ENCODE data around the gene CEP135. TPM values are rescaled to one million over a fixed set of nuclear protein-coding genes. Genes with fewer than 3 reads are reported as not detected.

CEP135 gene
- total and polyA plus RNA-seq, 4 donors: 1.1 to 13.5 (median 7.2) TPM

DNA sequence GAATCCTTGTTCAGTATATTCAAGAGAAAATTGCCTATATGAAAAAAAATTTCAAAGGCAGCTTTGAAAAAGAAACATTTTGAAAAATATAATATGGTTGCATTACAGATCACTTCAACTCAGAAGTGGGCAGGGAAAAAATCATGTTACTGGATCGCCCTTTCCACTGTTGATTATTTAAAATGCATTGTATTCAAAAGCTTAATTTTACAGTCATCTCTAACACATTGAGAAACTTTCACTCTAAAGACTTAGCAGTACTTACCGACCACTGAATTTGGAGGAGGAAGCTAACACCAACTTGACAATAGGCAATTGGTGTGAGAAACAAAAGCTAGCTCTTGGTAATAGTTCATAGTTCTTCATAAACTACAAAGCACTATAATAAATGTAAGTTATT, 101.9 kb downstream of the CEP135 start:
- Histone ChIP-seq H3K27me3 (ENCODE audit: control insufficient read depth in 1 of 2, insufficient read depth in 2 of 2, low read length in 1 of 2) (no peaks in the 10 kb centered on the region), H3K4me3 (ENCODE audit: low read length in 2 of 2) (no peak overlapping the region)

GRCh38 chr4:56051029-56051709, 102.4 kb downstream of the CEP135 start:
- no peak overlapping the region for H3K27ac ChIP-seq (ENCODE audit: low read depth in 1 of 2, low read length in 2 of 2)
- H3K4me1 ChIP-seq (ENCODE audit: control insufficient read depth in 1 of 2, insufficient read depth in 2 of 2, low read length in 2 of 2): no peaks in the 10 kb centered on the region
- intact Hi-C loops (cut with DNase I): no loop called here
- H3K4me3 ChIP-seq (ENCODE audit: low read length in 2 of 2): no peak overlapping the region
- H3K9me3 ChIP-seq (ENCODE audit: control insufficient read depth, low read length): no peaks in the 10 kb centered on the region
- 86 to 87% methylated on average over 7 of the region's 7 CpGs for WGBS, 2 donors
- DNase-seq (no peak), ATAC-seq (ENCODE audit: low FRiP score) (no peak)
- no peaks in the 10 kb centered on the region for H3K27me3 ChIP-seq (ENCODE audit: control insufficient read depth in 1 of 2, insufficient read depth in 2 of 2, low read length in 1 of 2)
- no peaks in the 10 kb centered on the region for H3K36me3 ChIP-seq (ENCODE audit: control insufficient read depth in 1 of 2, insufficient read depth in 2 of 2, low read length in 1 of 2)

More for the DNA sequence above, 101.9 kb downstream of the CEP135 start:
- intact Hi-C loops (cut with DNase I): no loop called here
- 75 to 77% methylated on average over 2 of the region's 2 CpGs for WGBS, 2 donors
- Histone ChIP-seq H3K4me1 (ENCODE audit: control insufficient read depth in 1 of 2, insufficient read depth in 2 of 2, low read length in 2 of 2) (no peaks in the 10 kb centered on the region), H3K36me3 (ENCODE audit: control insufficient read depth in 1 of 2, insufficient read depth in 2 of 2, low read length in 1 of 2) (no peaks in the 10 kb centered on the region), H3K27ac (ENCODE audit: low read depth in 1 of 2, low read length in 2 of 2) (no peak overlapping the region), H3K9me3 (ENCODE audit: control insufficient read depth, low read length) (no peaks in the 10 kb centered on the region)
- ATAC-seq (ENCODE audit: low FRiP score) (no peak), DNase-seq (no peak)

DNA sequence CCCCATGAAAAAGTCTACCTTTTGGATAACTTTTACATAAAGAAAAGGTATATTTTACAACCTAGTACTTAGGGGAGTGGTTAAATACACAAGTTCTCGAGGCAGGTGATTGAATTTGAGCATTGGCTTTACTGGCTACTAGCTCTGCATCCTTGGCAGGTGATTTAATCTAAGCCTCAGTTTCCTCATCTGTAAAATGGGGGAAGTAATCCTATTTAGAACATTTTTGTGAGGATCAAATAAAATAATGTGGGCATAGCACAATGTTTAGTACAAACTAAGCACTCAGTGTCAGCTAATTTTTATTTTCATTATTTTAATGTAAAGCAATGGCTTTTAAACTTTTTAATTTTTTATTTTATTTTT, 102.9 kb downstream of the CEP135 start:
- no peak overlapping the region for H3K4me3 ChIP-seq (ENCODE audit: low read length in 2 of 2)
- no peak for DNase-seq
- H3K9me3 ChIP-seq (ENCODE audit: control insufficient read depth, low read length): no peaks in the 10 kb centered on the region
- intact Hi-C loops (cut with DNase I): no loop called here
- H3K36me3 ChIP-seq (ENCODE audit: control insufficient read depth in 1 of 2, insufficient read depth in 2 of 2, low read length in 1 of 2): no peaks in the 10 kb centered on the region
- H3K27ac ChIP-seq (ENCODE audit: low read depth in 1 of 2, low read length in 2 of 2): no peak overlapping the region
- H3K27me3 ChIP-seq (ENCODE audit: control insufficient read depth in 1 of 2, insufficient read depth in 2 of 2, low read length in 1 of 2): no peaks in the 10 kb centered on the region
- no peak for ATAC-seq (ENCODE audit: low FRiP score)
- no peaks in the 10 kb centered on the region for H3K4me1 ChIP-seq (ENCODE audit: control insufficient read depth in 1 of 2, insufficient read depth in 2 of 2, low read length in 2 of 2)
- WGBS, 2 donors: 96 to 97% methylated on average over 1 of the region's 1 CpG

DNA sequence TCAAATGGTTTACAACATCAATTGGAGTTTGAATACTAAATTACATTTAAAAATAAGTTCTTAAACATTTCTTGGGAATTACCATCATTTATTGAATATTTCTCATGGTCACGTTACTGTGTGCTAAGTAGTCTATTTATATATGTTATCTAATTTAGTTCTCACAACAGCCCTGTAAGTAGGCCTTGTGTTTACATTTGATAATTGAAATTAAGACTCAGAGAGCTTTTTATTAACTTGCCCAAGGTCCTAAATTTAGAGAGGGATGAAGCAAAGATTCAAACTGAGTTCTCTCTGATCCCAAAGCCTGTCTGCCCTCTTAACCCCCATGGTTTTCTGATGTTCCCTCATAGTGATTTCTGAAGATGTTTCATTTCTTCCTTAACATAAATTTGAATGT, 103.7 kb downstream of the CEP135 start:
- H3K36me3 ChIP-seq (ENCODE audit: control insufficient read depth in 1 of 2, insufficient read depth in 2 of 2, low read length in 1 of 2): no peaks in the 10 kb centered on the region

GRCh38 chr4:56052966-56053365, 104.2 kb downstream of the CEP135 start:
- no peak for DNase-seq
- Histone ChIP-seq H3K4me3 (ENCODE audit: low read length in 2 of 2) (no peak overlapping the region), H3K27ac (ENCODE audit: low read depth in 1 of 2, low read length in 2 of 2) (no peak overlapping the region), H3K9me3 (ENCODE audit: control insufficient read depth, low read length) (no peaks in the 10 kb centered on the region), H3K36me3 (ENCODE audit: control insufficient read depth in 1 of 2, insufficient read depth in 2 of 2, low read length in 1 of 2) (no peaks in the 10 kb centered on the region), H3K4me1 (ENCODE audit: control insufficient read depth in 1 of 2, insufficient read depth in 2 of 2, low read length in 2 of 2) (no peaks in the 10 kb centered on the region), H3K27me3 (ENCODE audit: control insufficient read depth in 1 of 2, insufficient read depth in 2 of 2, low read length in 1 of 2) (no peaks in the 10 kb centered on the region)
- 89 to 95% methylated on average over 5 of the region's 5 CpGs for WGBS, 2 donors
- ATAC-seq (ENCODE audit: low FRiP score): no peak
- intact Hi-C loops (cut with DNase I): no loop called here

More for the DNA sequence above, 103.7 kb downstream of the CEP135 start:
- H3K27me3 ChIP-seq (ENCODE audit: control insufficient read depth in 1 of 2, insufficient read depth in 2 of 2, low read length in 1 of 2): no peaks in the 10 kb centered on the region
- no peaks in the 10 kb centered on the region for H3K9me3 ChIP-seq (ENCODE audit: control insufficient read depth, low read length)
- WGBS, 2 donors: 90 to 92% methylated on average over 1 of the region's 1 CpG
- no peak overlapping the region for H3K4me3 ChIP-seq (ENCODE audit: low read length in 2 of 2)
- no peaks in the 10 kb centered on the region for H3K4me1 ChIP-seq (ENCODE audit: control insufficient read depth in 1 of 2, insufficient read depth in 2 of 2, low read length in 2 of 2)
- no peak for ATAC-seq (ENCODE audit: low FRiP score)
- intact Hi-C loops (cut with DNase I): no loop called here
- DNase-seq: no peak
- no peak overlapping the region for H3K27ac ChIP-seq (ENCODE audit: low read depth in 1 of 2, low read length in 2 of 2)

DNA sequence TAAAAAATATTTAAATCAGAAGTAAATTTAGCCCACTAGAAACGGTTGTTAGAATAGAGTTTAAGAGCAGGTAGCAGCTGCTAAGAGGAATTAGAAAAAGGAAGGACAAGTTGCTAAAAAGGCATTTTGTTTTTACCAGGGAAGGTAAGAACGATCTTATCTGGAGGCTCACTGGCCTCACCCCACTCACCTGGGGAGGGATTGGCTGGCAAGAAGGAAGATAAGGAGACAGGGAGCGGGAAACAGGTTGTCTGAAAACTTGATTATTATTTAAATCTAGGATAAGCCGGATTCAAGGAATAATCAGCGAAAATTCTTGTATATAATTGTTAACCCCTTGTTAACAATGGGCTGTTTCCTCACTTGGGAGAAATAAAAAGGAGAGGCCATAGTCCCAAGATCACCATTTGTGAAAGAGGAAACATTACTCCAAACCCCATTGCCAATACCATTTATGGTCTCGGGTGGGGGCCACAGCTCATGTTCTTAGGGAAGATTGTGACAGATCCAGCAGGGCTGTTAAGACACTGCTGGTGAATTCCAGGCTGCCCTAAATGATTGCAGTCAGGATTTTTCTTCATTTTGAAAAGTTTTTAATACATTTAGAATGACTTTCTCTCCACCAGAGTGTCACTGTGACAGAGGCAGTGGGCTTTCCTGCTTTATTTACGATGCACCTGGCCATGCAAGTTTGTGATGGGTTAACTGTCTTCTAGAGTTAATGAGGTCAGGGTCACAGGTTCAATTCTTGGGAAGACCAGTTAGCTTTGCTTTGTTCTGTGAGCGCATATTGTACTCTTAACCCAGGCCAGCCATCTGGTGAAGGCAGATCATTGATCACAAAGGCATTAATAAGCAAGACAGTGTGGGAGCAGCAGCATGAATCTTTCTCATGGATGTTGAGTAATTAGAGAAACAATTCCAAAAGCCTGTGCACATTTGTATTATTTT, 106.6 kb downstream of the CEP135 start:
- intact Hi-C loops (cut with DNase I): no loop called here
- Histone ChIP-seq H3K4me1 (ENCODE audit: control insufficient read depth in 1 of 2, insufficient read depth in 2 of 2, low read length in 2 of 2) (no peaks in the 10 kb centered on the region), H3K27me3 (ENCODE audit: control insufficient read depth in 1 of 2, insufficient read depth in 2 of 2, low read length in 1 of 2) (no peaks in the 10 kb centered on the region), H3K36me3 (ENCODE audit: control insufficient read depth in 1 of 2, insufficient read depth in 2 of 2, low read length in 1 of 2) (no peaks in the 10 kb centered on the region), H3K27ac (ENCODE audit: low read depth in 1 of 2, low read length in 2 of 2) (no peak overlapping the region), H3K9me3 (ENCODE audit: control insufficient read depth, low read length) (no peaks in the 10 kb centered on the region), H3K4me3 (ENCODE audit: low read length in 2 of 2) (no peak overlapping the region)
- ATAC-seq (ENCODE audit: low FRiP score) (no peak), DNase-seq (no peak)
- WGBS, 2 donors: 75 to 81% methylated on average over 8 of the region's 8 CpGs

DNA sequence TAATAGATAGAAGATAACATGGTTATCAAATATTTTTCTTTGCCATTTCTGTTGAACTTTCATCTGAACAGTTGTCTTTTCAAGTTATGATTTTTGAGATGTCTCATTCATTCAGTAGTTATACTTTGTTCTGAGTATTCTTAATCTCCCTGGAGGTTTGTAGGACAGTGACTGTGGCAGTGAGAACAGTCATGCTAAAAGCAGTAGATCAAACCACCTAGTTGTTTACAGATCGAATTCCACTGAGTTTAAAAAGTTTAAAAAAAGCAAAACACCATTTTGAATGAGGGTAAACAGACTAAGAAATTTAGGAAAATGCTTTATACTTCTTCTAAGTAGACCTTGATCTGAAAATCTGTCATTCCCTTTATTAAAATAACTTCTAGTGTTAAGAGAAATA, 107.2 kb downstream of the CEP135 start:
- no peaks in the 10 kb centered on the region for H3K9me3 ChIP-seq (ENCODE audit: control insufficient read depth, low read length)
- H3K36me3 ChIP-seq (ENCODE audit: control insufficient read depth in 1 of 2, insufficient read depth in 2 of 2, low read length in 1 of 2): no peaks in the 10 kb centered on the region
- no peak for DNase-seq
- H3K4me3 ChIP-seq (ENCODE audit: low read length in 2 of 2): no peak overlapping the region
- no peaks in the 10 kb centered on the region for H3K4me1 ChIP-seq (ENCODE audit: control insufficient read depth in 1 of 2, insufficient read depth in 2 of 2, low read length in 2 of 2)
- WGBS, 2 donors: 73 to 86% methylated on average over 1 of the region's 1 CpG
- ATAC-seq (ENCODE audit: low FRiP score): no peak
- H3K27ac ChIP-seq (ENCODE audit: low read depth in 1 of 2, low read length in 2 of 2): no peak overlapping the region
- intact Hi-C loops (cut with DNase I): no loop called here
- H3K27me3 ChIP-seq (ENCODE audit: control insufficient read depth in 1 of 2, insufficient read depth in 2 of 2, low read length in 1 of 2): no peaks in the 10 kb centered on the region

- no peak for ATAC-seq (ENCODE audit: low FRiP score)
- intact Hi-C loops (cut with DNase I): no loop called here
- 95 to 100% methylated on average over 2 of the region's 2 CpGs for WGBS, 2 donors
These were observed 109.8 kb downstream of the CEP135 start for GRCh38 chr4:56058555-56058954.

DNA sequence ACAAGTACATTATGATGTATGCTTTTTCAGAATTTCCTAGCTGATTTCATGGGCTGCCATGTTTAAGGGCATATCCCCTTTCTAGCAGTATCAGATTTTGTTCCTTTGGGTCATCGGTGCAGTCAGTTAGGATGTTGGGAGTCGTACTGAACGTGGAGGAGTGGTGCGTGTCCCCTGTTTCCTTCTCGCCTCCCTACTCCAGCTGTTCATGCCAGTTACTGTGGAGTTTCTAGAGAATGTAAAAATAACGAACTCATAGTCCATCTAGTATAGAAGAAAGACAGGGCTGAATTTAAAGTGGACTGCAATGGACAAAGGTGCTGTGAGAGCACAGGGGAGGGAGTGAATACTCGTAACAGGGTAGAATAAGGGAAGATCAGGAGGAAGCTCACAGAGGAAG, 111.3 kb downstream of the CEP135 start:
- Histone ChIP-seq H3K36me3 (ENCODE audit: control insufficient read depth in 1 of 2, insufficient read depth in 2 of 2, low read length in 1 of 2) (no peaks in the 10 kb centered on the region), H3K4me1 (ENCODE audit: control insufficient read depth in 1 of 2, insufficient read depth in 2 of 2, low read length in 2 of 2) (no peaks in the 10 kb centered on the region), H3K27me3 (ENCODE audit: control insufficient read depth in 1 of 2, insufficient read depth in 2 of 2, low read length in 1 of 2) (no peaks in the 10 kb centered on the region), H3K9me3 (ENCODE audit: control insufficient read depth, low read length) (no peaks in the 10 kb centered on the region), H3K27ac (ENCODE audit: low read depth in 1 of 2, low read length in 2 of 2) (no peak overlapping the region), H3K4me3 (ENCODE audit: low read length in 2 of 2) (no peak overlapping the region)
- DNase-seq (no peak), ATAC-seq (ENCODE audit: low FRiP score) (no peak)
- intact Hi-C loops (cut with DNase I): no loop called here
- 90 to 95% methylated on average over 7 of the region's 7 CpGs for WGBS, 2 donors

More at GRCh38 chr4:56058555-56058954, 109.8 kb downstream of the CEP135 start:
- H3K36me3 ChIP-seq (ENCODE audit: control insufficient read depth in 1 of 2, insufficient read depth in 2 of 2, low read length in 1 of 2): no peaks in the 10 kb centered on the region
- H3K9me3 ChIP-seq (ENCODE audit: control insufficient read depth, low read length): no peaks in the 10 kb centered on the region
- no peak overlapping the region for H3K4me3 ChIP-seq (ENCODE audit: low read length in 2 of 2)
- H3K4me1 ChIP-seq (ENCODE audit: control insufficient read depth in 1 of 2, insufficient read depth in 2 of 2, low read length in 2 of 2): no peaks in the 10 kb centered on the region
- no peak for DNase-seq
- H3K27ac ChIP-seq (ENCODE audit: low read depth in 1 of 2, low read length in 2 of 2): no peak overlapping the region
- H3K27me3 ChIP-seq (ENCODE audit: control insufficient read depth in 1 of 2, insufficient read depth in 2 of 2, low read length in 1 of 2): no peaks in the 10 kb centered on the region
